Suprapubic skin (tissue), 4 donors: ENCODE measurements around the gene QKI.

Source experiments
- CTCF ChIP-seq, 2 donors: fragments of 200-600 bp in 1 of 2; fragments of 450-650 bp in 1 of 2; sonication (generic) in 1 of 2; IDR thresholded peaks; one replicate each; pipeline ENCODE4 v1.5.1; 2016 to 2019; ENCODE audit warnings: antibody characterized with exemption in 2 of 2, mild to moderate bottlenecking in 1 of 2, moderate library complexity in 1 of 2
- EP300 ChIP-seq: sonication (generic); formaldehyde crosslinking; IDR thresholded peaks from one replicate; pipeline ENCODE4 v1.6.1; 2017; ENCODE audit warnings: antibody characterized with exemption
- POLR2A ChIP-seq, 2 donors: fragments of 450-650 bp; IDR thresholded peaks; one replicate each; pipeline ENCODE4 v1.6.1; 2017; ENCODE audit warnings: antibody characterized with exemption in 2 of 2, mild to moderate bottlenecking in 2 of 2, moderate library complexity in 2 of 2
- POLR2AphosphoS5 ChIP-seq, 3 donors: sonication (generic); formaldehyde crosslinking; IDR thresholded peaks; one replicate each; pipeline ENCODE4 v1.6.1; 2017; ENCODE audit warnings: antibody characterized with exemption in 3 of 3

DNA sequence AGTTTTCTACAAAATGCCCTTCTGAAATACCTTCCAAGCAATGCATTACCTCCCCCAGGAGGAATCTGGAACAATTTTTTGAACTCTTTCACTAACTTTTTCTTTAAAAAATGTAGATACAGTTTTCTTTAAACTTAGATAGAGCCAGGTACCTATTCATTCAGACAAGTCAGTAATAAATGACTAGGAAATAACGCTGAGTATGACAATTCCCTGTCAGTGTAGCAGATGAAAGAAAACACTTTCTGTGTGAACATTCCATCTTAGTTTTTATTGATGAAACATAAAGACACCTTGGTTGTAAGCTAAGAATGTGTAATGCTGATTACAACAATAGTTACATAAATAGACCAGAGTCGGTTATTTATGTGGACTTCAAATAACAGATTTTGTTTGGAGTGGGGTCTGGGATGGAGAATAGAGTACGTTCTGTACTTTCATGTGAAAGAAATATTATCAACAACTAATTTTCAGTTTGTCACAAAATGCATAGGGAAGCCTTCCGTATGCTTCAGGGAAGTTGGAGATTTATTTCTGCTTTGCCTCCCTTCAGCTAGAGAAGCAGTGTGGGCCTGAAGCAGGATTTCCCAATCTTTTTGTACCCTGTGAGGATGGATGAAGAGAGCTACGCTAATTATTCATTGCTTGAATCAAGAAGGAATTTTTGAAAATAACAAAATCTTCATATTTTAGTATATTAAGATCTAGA is 19.2 kb upstream of the QKI start:
- TF ChIP-seq POLR2A (IDR thresholded peaks at IDR 0.05) (no peak), CTCF (IDR thresholded peaks at IDR 0.05) (no peak), POLR2AphosphoS5 (IDR thresholded peaks at IDR 0.05) (no peak), EP300 (no peak)
